GM12892 (cell line): ENCODE measurements around the gene RPGR.

Experiments used
- POLR2A ChIP-seq: IDR thresholded peaks from 2 replicates; pipeline ENCODE4 v1.6.1; 2011; ENCODE audit warnings: low read depth, low read length, control low read depth
- POLR2AphosphoS5 ChIP-seq: IDR thresholded peaks from 2 replicates; pipeline ENCODE4 v1.6.1; 2011; ENCODE audit warnings: low read depth, low read length, control low read depth

- no peak for TF ChIP-seq POLR2A
- no peak for TF ChIP-seq POLR2AphosphoS5
Observed at GRCh38 chrX:38305971-38306370, 21.3 kb downstream of the RPGR start.
